HepG2 (cell line): ENCODE data around the gene RECQL5. TPM values are rescaled to one million over a fixed set of nuclear protein-coding genes. Genes with fewer than 3 reads are reported as not detected.

ENCODE experiments used
- ERF ChIP-seq: IDR thresholded peaks from 2 replicates; pipeline ENCODE4 v1.6.1; 2018; ENCODE audit warnings: missing biosample characterization, missing genetic modification reagents
- GATAD1 ChIP-seq: IDR thresholded peaks from 2 replicates; pipeline ENCODE4 v1.6.1; 2016; ENCODE audit warnings: missing genetic modification reagents, missing compliant biosample characterization
- HNRNPK ChIP-seq: fragments of 200-400 bp; formaldehyde crosslinking; IDR thresholded peaks from 2 replicates; pipeline ENCODE4 v1.6.1; 2018; ENCODE audit warnings: low read length, low read depth, moderate library complexity, mild to moderate bottlenecking; ENCODE audit not compliant: poor library complexity, severe bottlenecking
- HOXA3 ChIP-seq: sonication (generic); formaldehyde crosslinking; IDR thresholded peaks from 2 replicates; pipeline ENCODE4 v1.5.0; 2020; ENCODE audit warnings: missing genetic modification reagents
- MIER3 ChIP-seq: IDR thresholded peaks from 2 replicates; pipeline ENCODE4 v1.6.1; 2016; ENCODE audit warnings: missing compliant biosample characterization, borderline replicate concordance
- MXI1 ChIP-seq: IDR thresholded peaks from 3 replicates; pipeline ENCODE4 v1.6.1; 2012; ENCODE audit warnings: low read depth, low read length, inconsistent platforms, borderline replicate concordance
- SP140L ChIP-seq: sonication (generic); formaldehyde crosslinking; IDR thresholded peaks from 2 replicates; pipeline ENCODE4 v1.4.0; 2020; ENCODE audit warnings: missing genetic modification reagents, borderline replicate concordance
- TBX2 ChIP-seq: sonication (generic); formaldehyde crosslinking; IDR thresholded peaks from 2 replicates; pipeline ENCODE4 v1.5.0; 2020; ENCODE audit warnings: missing genetic modification reagents, mild to moderate bottlenecking, borderline replicate concordance
- ZBTB20 ChIP-seq: sonication (generic); formaldehyde crosslinking; IDR thresholded peaks from 2 replicates; pipeline ENCODE4 v1.8.1; 2023; ENCODE audit warnings: missing genetic modification reagents, low read depth, mild to moderate bottlenecking, borderline replicate concordance
- ZFP41 ChIP-seq: sonication (generic); formaldehyde crosslinking; IDR thresholded peaks from 2 replicates; pipeline ENCODE4 v1.4.0; 2020; ENCODE audit warnings: mild to moderate bottlenecking, missing genetic modification reagents, borderline replicate concordance
- ZNF790 ChIP-seq: sonication (generic); formaldehyde crosslinking; IDR thresholded peaks from 2 replicates; pipeline ENCODE4 v1.8.0; 2022; ENCODE audit warnings: missing genetic modification reagents, mild to moderate bottlenecking, borderline replicate concordance
- polyA plus RNA-seq, 8 experiments: library from polyadenylated mRNA; depleted of rRNA in 3 of 8; stranded (reverse) in 7 of 8; unstranded in 1 of 8; fragments of >200 nt; fragmentation: Illumina TruSeq in 4 of 8; extraction: Trizol in 4 of 8; gene quantifications; 2 replicates each; pipeline versions ENCODE4 v1.2.1 to v1.2.3, GENCODE V29; 2011 to 2016; ENCODE audit warnings: low read depth in 4 of 8, missing spikeins in 1 of 8, mixed read lengths in 1 of 8; ENCODE audit not compliant: insufficient read depth in 1 of 8
- total RNA-seq, 5 experiments: library from RNA; depleted of rRNA; stranded (reverse); fragments of >200 nt; fragmentation: Illumina TruSeq; extraction: Trizol; gene quantifications; 2 replicates each; pipeline ENCODE4 v1.2.3, GENCODE V29; 2016; ENCODE audit warnings: low read depth in 1 of 5
- TF ChIP-seq, protein P1 (sequence below): sonication (generic); formaldehyde crosslinking; IDR thresholded peaks from 2 replicates; pipeline ENCODE4 v1.8.1; 2023; ENCODE audit warnings: mild to moderate bottlenecking, missing genetic modification reagents
- TF ChIP-seq, protein P2 (sequence below), 2 experiments: sonication (generic) in 1 of 2; formaldehyde crosslinking in 1 of 2; IDR thresholded peaks; 2 replicates each; pipeline versions ENCODE4 v1.4.0 to v1.6.1; 2018 to 2020; ENCODE audit warnings: missing genetic modification reagents in 2 of 2, borderline replicate concordance in 1 of 2, low read depth in 1 of 2, mild to moderate bottlenecking in 1 of 2, missing biosample characterization in 1 of 2
- TF ChIP-seq, protein P3 (sequence below): sonication (generic); formaldehyde crosslinking; IDR thresholded peaks from 2 replicates; pipeline ENCODE4 v1.5.1; 2020; ENCODE audit warnings: missing genetic modification reagents, mild to moderate bottlenecking, borderline replicate concordance
- TF ChIP-seq, protein P4 (sequence below): sonication (generic); formaldehyde crosslinking; IDR thresholded peaks from 2 replicates; pipeline ENCODE4 v1.4.0; 2020; ENCODE audit warnings: missing genetic modification reagents
- TF ChIP-seq, protein P5 (sequence below): sonication (generic); formaldehyde crosslinking; IDR thresholded peaks from 2 replicates; pipeline ENCODE4 v1.4.0; 2020; ENCODE audit warnings: missing genetic modification reagents, low read depth, mild to moderate bottlenecking, borderline replicate concordance
- TF ChIP-seq, protein P6 (sequence below): sonication (generic); formaldehyde crosslinking; IDR thresholded peaks from 2 replicates; pipeline ENCODE4 v1.8.1; 2022; ENCODE audit warnings: low read depth, mild to moderate bottlenecking, missing genetic modification reagents

Gene RECQL5
- total and polyA plus RNA-seq, 2 of the 13 experiments (the other 11 are each of a cell fraction or from before 2014, with no cell fraction given): 27.7 to 32.0 TPM

DNA sequence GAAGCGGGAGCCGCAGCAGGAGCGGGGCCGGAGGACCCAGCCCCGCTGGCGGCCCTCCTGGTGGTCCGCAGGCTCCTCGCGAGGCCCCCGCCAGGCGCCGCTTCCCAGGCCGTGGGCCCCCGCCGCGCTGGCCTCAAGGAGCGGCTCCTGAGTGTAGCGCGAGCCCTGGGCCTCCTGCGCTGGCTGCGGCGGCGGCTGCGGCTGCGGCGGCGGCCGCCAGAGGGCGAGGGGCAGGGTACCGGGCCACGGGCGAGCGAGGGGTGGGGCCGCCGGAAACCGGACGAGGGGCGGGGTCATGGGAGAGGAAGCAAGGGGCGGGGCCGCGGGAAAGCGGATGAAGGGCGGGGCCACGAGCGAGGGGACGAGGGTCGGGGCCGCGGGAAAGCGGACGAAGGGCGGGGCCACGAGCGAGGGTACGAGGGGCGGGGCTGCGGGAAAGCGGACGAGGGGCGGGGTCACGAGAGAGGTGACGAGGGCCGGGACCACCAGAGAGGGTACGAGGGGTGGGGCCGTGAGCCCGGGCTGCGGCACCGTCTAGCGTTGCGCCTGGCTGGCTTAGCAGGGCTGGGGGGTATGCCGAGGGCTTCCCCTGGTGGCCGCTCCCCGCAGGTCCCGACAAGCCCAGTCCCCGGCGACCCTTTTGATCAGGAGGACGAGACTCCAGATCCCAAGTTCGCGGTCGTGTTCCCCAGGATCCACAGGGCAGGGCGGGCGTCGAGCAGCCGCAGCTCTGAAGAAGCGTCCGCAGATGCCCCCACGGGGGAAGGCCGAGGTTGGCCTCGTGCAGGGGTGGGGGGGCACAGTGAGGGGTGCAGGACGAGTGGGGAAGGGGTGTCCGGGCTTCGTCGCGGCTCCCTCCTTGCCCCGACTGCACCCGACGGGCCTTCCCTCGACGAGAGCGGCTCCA is 77.7 kb downstream of the RECQL5 start (continued):
- peak; percentile 71; the same call in 1 of the 2 replicates for TF ChIP-seq ZNF790 (CRISPR knock-in tag)
- peak; percentile 54; the same call in 1 of the 2 replicates for TF ChIP-seq ZFP41 (CRISPR knock-in tag)
- no peak for TF ChIP-seq SP140L (CRISPR knock-in tag)
- 0 out of 2 replicates have a peak, but pooled peaks have one; percentile 28 for TF ChIP-seq ZBTB20 (CRISPR knock-in tag)
- 0 out of 2 replicates have a peak, but pooled peaks have one; percentile 15 for TF ChIP-seq GATAD1 (CRISPR knock-in tag)
- TF ChIP-seq TBX2 (CRISPR knock-in tag): peak; percentile 72
- TF ChIP-seq, protein P1, sequence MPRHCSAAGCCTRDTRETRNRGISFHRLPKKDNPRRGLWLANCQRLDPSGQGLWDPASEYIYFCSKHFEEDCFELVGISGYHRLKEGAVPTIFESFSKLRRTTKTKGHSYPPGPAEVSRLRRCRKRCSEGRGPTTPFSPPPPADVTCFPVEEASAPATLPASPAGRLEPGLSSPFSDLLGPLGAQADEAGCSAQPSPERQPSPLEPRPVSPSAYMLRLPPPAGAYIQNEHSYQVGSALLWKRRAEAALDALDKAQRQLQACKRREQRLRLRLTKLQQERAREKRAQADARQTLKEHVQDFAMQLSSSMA: 0 out of 2 replicates have a peak, but pooled peaks have one; percentile 52
- peak; percentile 46; the same call in 1 of the 3 replicates for TF ChIP-seq MXI1
- no peak; the same call in 1 of the 2 replicates for TF ChIP-seq ERF (CRISPR knock-in tag)
- TF ChIP-seq, protein P2, sequence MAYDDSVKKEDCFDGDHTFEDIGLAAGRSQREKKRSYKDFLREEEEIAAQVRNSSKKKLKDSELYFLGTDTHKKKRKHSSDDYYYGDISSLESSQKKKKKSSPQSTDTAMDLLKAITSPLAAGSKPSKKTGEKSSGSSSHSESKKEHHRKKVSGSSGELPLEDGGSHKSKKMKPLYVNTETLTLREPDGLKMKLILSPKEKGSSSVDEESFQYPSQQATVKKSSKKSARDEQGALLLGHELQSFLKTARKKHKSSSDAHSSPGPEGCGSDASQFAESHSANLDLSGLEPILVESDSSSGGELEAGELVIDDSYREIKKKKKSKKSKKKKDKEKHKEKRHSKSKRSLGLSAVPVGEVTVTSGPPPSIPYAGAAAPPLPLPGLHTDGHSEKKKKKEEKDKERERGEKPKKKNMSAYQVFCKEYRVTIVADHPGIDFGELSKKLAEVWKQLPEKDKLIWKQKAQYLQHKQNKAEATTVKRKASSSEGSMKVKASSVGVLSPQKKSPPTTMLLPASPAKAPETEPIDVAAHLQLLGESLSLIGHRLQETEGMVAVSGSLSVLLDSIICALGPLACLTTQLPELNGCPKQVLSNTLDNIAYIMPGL (CRISPR knock-in tag; IDR thresholded peaks at IDR 0.05; ENCODE audit: borderline replicate concordance in 1 of 2, low read depth in 1 of 2): peak in 1 of 2 experiments; percentile 61; a peak in 3 of 4 replicates
- TF ChIP-seq MIER3 (CRISPR knock-in tag): peak; percentile 62; the same call in 1 of the 2 replicates
- TF ChIP-seq, protein P3, sequence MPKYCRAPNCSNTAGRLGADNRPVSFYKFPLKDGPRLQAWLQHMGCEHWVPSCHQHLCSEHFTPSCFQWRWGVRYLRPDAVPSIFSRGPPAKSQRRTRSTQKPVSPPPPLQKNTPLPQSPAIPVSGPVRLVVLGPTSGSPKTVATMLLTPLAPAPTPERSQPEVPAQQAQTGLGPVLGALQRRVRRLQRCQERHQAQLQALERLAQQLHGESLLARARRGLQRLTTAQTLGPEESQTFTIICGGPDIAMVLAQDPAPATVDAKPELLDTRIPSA (CRISPR knock-in tag): no peak
- TF ChIP-seq HOXA3 (CRISPR knock-in tag): peak; percentile 38
- TF ChIP-seq, protein P4, sequence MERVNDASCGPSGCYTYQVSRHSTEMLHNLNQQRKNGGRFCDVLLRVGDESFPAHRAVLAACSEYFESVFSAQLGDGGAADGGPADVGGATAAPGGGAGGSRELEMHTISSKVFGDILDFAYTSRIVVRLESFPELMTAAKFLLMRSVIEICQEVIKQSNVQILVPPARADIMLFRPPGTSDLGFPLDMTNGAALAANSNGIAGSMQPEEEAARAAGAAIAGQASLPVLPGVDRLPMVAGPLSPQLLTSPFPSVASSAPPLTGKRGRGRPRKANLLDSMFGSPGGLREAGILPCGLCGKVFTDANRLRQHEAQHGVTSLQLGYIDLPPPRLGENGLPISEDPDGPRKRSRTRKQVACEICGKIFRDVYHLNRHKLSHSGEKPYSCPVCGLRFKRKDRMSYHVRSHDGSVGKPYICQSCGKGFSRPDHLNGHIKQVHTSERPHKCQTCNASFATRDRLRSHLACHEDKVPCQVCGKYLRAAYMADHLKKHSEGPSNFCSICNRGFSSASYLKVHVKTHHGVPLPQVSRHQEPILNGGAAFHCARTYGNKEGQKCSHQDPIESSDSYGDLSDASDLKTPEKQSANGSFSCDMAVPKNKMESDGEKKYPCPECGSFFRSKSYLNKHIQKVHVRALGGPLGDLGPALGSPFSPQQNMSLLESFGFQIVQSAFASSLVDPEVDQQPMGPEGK (CRISPR knock-in tag): peak; percentile 50; the same call in 1 of the 2 replicates
- TF ChIP-seq, protein P5, sequence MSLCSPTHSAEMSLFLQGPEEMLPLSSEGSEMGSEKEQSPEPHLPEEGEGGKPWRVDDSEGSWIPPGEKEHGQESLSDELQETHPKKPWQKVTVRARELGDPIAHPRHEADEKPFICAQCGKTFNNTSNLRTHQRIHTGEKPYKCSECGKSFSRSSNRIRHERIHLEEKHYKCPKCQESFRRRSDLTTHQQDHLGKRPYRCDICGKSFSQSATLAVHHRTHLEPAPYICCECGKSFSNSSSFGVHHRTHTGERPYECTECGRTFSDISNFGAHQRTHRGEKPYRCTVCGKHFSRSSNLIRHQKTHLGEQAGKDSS (CRISPR knock-in tag): no peak
- TF ChIP-seq, protein P6, sequence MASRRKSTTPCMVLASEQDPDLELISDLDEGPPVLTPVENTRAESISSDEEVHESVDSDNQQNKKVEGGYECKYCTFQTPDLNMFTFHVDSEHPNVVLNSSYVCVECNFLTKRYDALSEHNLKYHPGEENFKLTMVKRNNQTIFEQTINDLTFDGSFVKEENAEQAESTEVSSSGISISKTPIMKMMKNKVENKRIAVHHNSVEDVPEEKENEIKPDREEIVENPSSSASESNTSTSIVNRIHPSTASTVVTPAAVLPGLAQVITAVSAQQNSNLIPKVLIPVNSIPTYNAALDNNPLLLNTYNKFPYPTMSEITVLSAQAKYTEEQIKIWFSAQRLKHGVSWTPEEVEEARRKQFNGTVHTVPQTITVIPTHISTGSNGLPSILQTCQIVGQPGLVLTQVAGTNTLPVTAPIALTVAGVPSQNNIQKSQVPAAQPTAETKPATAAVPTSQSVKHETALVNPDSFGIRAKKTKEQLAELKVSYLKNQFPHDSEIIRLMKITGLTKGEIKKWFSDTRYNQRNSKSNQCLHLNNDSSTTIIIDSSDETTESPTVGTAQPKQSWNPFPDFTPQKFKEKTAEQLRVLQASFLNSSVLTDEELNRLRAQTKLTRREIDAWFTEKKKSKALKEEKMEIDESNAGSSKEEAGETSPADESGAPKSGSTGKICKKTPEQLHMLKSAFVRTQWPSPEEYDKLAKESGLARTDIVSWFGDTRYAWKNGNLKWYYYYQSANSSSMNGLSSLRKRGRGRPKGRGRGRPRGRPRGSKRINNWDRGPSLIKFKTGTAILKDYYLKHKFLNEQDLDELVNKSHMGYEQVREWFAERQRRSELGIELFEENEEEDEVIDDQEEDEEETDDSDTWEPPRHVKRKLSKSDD (CRISPR knock-in tag): peak; percentile 17; the same call in 1 of the 2 replicates
- peak; percentile 84 for TF ChIP-seq HNRNPK
